ENCODE data around the gene NT5DC2. TPM values are rescaled to one million over a fixed set of nuclear protein-coding genes. Genes with fewer than 3 reads are reported as not detected.
A peak's percentile ranks its signal among the peaks of the same experiment; 100 is the strongest.

NT5DC2 gene
- total and polyA plus RNA-seq, 8 donors, result 3.5 to 37.6 (median 9.4) TPM

GRCh38 chr3:52525680-52526561, 7.7 kb downstream of the NT5DC2 start:
- DNase-seq, result peak in 3 of 6 donors; percentile 20 to 41 (median 21)

GRCh38 chr3:52524752-52525679, 8.6 kb downstream of the NT5DC2 start:
- no peaks in the 10 kb centered on the region for H3K36me3 ChIP-seq
- H3K4me3 ChIP-seq, result no peak overlapping the region
- intact Hi-C loops (cut with DNase I), result no loop called here
- no peak for FAIRE-seq
- DNase-seq, result peak in 3 of 6 donors; percentile 42 to 73 (median 56)
- no peak for TF ChIP-seq CTCF (IDR thresholded peaks at IDR 0.05)
- peak overlapping the region in 3 of 4 donors; percentile 16 to 23 (median 17) for H3K27ac ChIP-seq
- peak; percentile 20 to 53 (median 37) for ATAC-seq
- H3K4me1 ChIP-seq, result no peaks in the 10 kb centered on the region
- H3K9me3 ChIP-seq, result no peaks in the 10 kb centered on the region
- no peaks in the 10 kb centered on the region for H3K27me3 ChIP-seq
- WGBS, 2 donors, result 56 to 69% methylated on average over 33 to 34 of the region's 34 CpGs

More at GRCh38 chr3:52525680-52526561, 7.7 kb downstream of the NT5DC2 start:
- FAIRE-seq (no peak), ATAC-seq (peak in 2 of 4 donors; percentile 10 to 14)
- Histone ChIP-seq H3K9me3 (no peaks in the 10 kb centered on the region), H3K27me3 (no peaks in the 10 kb centered on the region), H3K4me3 (no peak overlapping the region), H3K36me3 (no peaks in the 10 kb centered on the region), H3K4me1 (no peaks in the 10 kb centered on the region), H3K27ac (peak overlapping the region in 2 of 4 donors; percentile 16 to 23)
- WGBS, 2 donors, result 79% methylated on average over 9 of the region's 9 CpGs
- intact Hi-C loops (cut with DNase I), result no loop called here
- TF ChIP-seq CTCF (IDR thresholded peaks at IDR 0.05), result no peak

GRCh38 chr3:52524258-52524751, 9.4 kb downstream of the NT5DC2 start:
- H3K4me1 ChIP-seq, result no peaks in the 10 kb centered on the region
- intact Hi-C loops (cut with DNase I), result no loop called here
- peak overlapping the region in 1 of 4 donors; percentile 17 for H3K27ac ChIP-seq
- DNase-seq (peak in 1 of 6 donors; percentile 48), FAIRE-seq (no peak), ATAC-seq (no peak)
- no peaks in the 10 kb centered on the region for H3K27me3 ChIP-seq
- no peaks in the 10 kb centered on the region for H3K9me3 ChIP-seq
- TF ChIP-seq CTCF (IDR thresholded peaks at IDR 0.05), result no peak
- WGBS, 2 donors, result 95 to 96% methylated on average over 18 of the region's 18 CpGs
- H3K36me3 ChIP-seq, result no peaks in the 10 kb centered on the region
- H3K4me3 ChIP-seq, result no peak overlapping the region

- ATAC-seq (no peak), FAIRE-seq (no peak), DNase-seq (peak in 3 of 6 donors; percentile 9 to 76 (median 52))
- Histone ChIP-seq H3K9me3 (no peaks in the 10 kb centered on the region), H3K4me3 (no peak overlapping the region), H3K27me3 (no peaks in the 10 kb centered on the region), H3K36me3 (no peaks in the 10 kb centered on the region), H3K27ac (no peak overlapping the region), H3K4me1 (no peaks in the 10 kb centered on the region)
- WGBS, 2 donors, result 93 to 95% methylated on average over 25 to 26 of the region's 26 CpGs
- TF ChIP-seq CTCF (IDR thresholded peaks at IDR 0.05), result no peak
- intact Hi-C loops (cut with DNase I), result no loop called here
Measured at GRCh38 chr3:52523386-52524257, 10.0 kb downstream of the NT5DC2 start.
